Measurements from ENCODE around the gene NAV1.

The NAV1 gene

GRCh38 chr1:201586806-201587205 is 47.9 kb downstream of the NAV1 start:
- Histone ChIP-seq H2BK12ac (ENCODE audit: low read length in 2 of 2) (no peak overlapping the region), H3K4ac (ENCODE audit: low read depth in 1 of 2, low read length in 2 of 2) (no peak overlapping the region), H2AFZ (ENCODE audit: low read depth, low read length) (no peak overlapping the region), H4K91ac (ENCODE audit: low read length) (no peak overlapping the region), H3K4me2 (ENCODE audit: low read length, poor library complexity, severe bottlenecking) (no peak overlapping the region), H3K9me3 (ENCODE audit: control insufficient read depth, low read length) (no peaks in the 10 kb centered on the region), H3K23ac (ENCODE audit: low read length in 2 of 2) (no peak overlapping the region), H3K4me1 (ENCODE audit: control insufficient read depth, insufficient read depth, low read depth, low read length) (peaks cover 14% of the 10 kb centered on the region), H3K4me3 (ENCODE audit: insufficient read depth in 1 of 2, low read depth in 1 of 2, low read length in 2 of 2) (no peak overlapping the region), H3K14ac (ENCODE audit: low read length in 2 of 2) (no peak overlapping the region), H3K27me3 (ENCODE audit: control insufficient read depth in 1 of 2, insufficient read depth in 1 of 2, low read length in 2 of 2) (no peaks in the 10 kb centered on the region), H2BK5ac (ENCODE audit: low read depth, low read length, poor library complexity, severe bottlenecking) (no peak overlapping the region), H4K8ac (ENCODE audit: low read length) (no peak overlapping the region), H3K9ac (ENCODE audit: low read length) (no peak overlapping the region), H3K18ac (ENCODE audit: low read depth in 1 of 2, low read length in 2 of 2) (no peak overlapping the region), H3K36me3 (ENCODE audit: control insufficient read depth in 1 of 2, insufficient read depth in 2 of 2, low read depth in 1 of 2, low read length in 2 of 2) (peaks cover 17 to 31% of the 10 kb centered on the region in 2 experiments), H3K27ac (ENCODE audit: low read length, poor library complexity, severe bottlenecking) (no peak overlapping the region), H3K79me1 (replicated peaks; ENCODE audit: low read length, poor library complexity, severe bottlenecking) (peaks cover 29% of the 10 kb centered on the region), H2BK120ac (ENCODE audit: low read depth, low read length) (no peak overlapping the region), H2AK5ac (ENCODE audit: low read length, severe bottlenecking) (no peak overlapping the region), H2BK15ac (ENCODE audit: low read depth, poor library complexity, severe bottlenecking) (no peak overlapping the region)
- DNase-seq = no peak
- 86% methylated on average over 4 of the region's 5 CpGs for WGBS

- no peak overlapping the region for H4K8ac ChIP-seq (ENCODE audit: low read length)
- no peak overlapping the region for H3K23ac ChIP-seq (ENCODE audit: low read length in 2 of 2)
- H2BK15ac ChIP-seq (ENCODE audit: low read depth, poor library complexity, severe bottlenecking) = no peak overlapping the region
- 100% methylated on average over 1 of the region's 1 CpG for WGBS
- no peak overlapping the region for H3K14ac ChIP-seq (ENCODE audit: low read length in 2 of 2)
- peaks cover 37% of the 10 kb centered on the region for H3K79me1 ChIP-seq (replicated peaks; ENCODE audit: low read length, poor library complexity, severe bottlenecking)
- no peak overlapping the region for H2BK120ac ChIP-seq (ENCODE audit: low read depth, low read length)
- H3K36me3 ChIP-seq (ENCODE audit: control insufficient read depth in 1 of 2, insufficient read depth in 2 of 2, low read depth in 1 of 2, low read length in 2 of 2) = peaks cover 23 to 39% of the 10 kb centered on the region in 2 experiments
- no peak overlapping the region for H3K4me3 ChIP-seq (ENCODE audit: insufficient read depth in 1 of 2, low read depth in 1 of 2, low read length in 2 of 2)
- DNase-seq = no peak
- H3K27ac ChIP-seq (ENCODE audit: low read length, poor library complexity, severe bottlenecking) = no peak overlapping the region
- H3K4me2 ChIP-seq (ENCODE audit: low read length, poor library complexity, severe bottlenecking) = no peak overlapping the region
- H2AK5ac ChIP-seq (ENCODE audit: low read length, severe bottlenecking) = no peak overlapping the region
- no peak overlapping the region for H4K91ac ChIP-seq (ENCODE audit: low read length)
- H2BK5ac ChIP-seq (ENCODE audit: low read depth, low read length, poor library complexity, severe bottlenecking) = no peak overlapping the region
- no peak overlapping the region for H3K4ac ChIP-seq (ENCODE audit: low read depth in 1 of 2, low read length in 2 of 2)
- no peak overlapping the region for H2BK12ac ChIP-seq (ENCODE audit: low read length in 2 of 2)
- no peaks in the 10 kb centered on the region for H3K9me3 ChIP-seq (ENCODE audit: control insufficient read depth, low read length)
- no peak overlapping the region for H2AFZ ChIP-seq (ENCODE audit: low read depth, low read length)
- peaks cover 11% of the 10 kb centered on the region for H3K4me1 ChIP-seq (ENCODE audit: control insufficient read depth, insufficient read depth, low read depth, low read length)
- H3K27me3 ChIP-seq (ENCODE audit: control insufficient read depth in 1 of 2, insufficient read depth in 1 of 2, low read length in 2 of 2) = no peaks in the 10 kb centered on the region
- no peak overlapping the region for H3K9ac ChIP-seq (ENCODE audit: low read length)
- no peak overlapping the region for H3K18ac ChIP-seq (ENCODE audit: low read depth in 1 of 2, low read length in 2 of 2)
Observed at GRCh38 chr1:201587729-201588128, 48.8 kb downstream of the NAV1 start.

All from mesenchymal stem cell (in vitro differentiated cells and primary cell).